ENCODE measurements around the gene GPRC5A. TPM values are rescaled to one million over a fixed set of nuclear protein-coding genes. Genes with fewer than 3 reads are reported as not detected.

The GPRC5A gene
- total and polyA plus RNA-seq, 2 of the 8 experiments (the other 6 are each of a cell fraction or from before 2014, with no cell fraction given), result 1.0 to 1.4 TPM

GRCh38 chr12:12872139-12872933 lies 19.0 kb upstream of the GPRC5A start:
- no peak overlapping the region for H4K8ac ChIP-seq (ENCODE audit: extremely low read depth, insufficient read depth, low read length)
- no peak overlapping the region for H2BK120ac ChIP-seq (replicated peaks; ENCODE audit: low read depth, low read length)
- no peak overlapping the region for H3K14ac ChIP-seq (ENCODE audit: insufficient read length)
- peak overlapping the region; percentile 48 for H2BK20ac ChIP-seq (ENCODE audit: low read length)
- peaks cover 0 to 2% (median 0%) of the 10 kb centered on the region in 4 experiments; a peak in 2 of 8 replicates for H3K36me3 ChIP-seq (ENCODE audit: control insufficient read depth in 2 of 4, insufficient read depth in 4 of 4, low read length in 3 of 4)
- H3K27ac ChIP-seq (ENCODE audit: low read depth, low read length), result no peak overlapping the region
- peak overlapping the region; percentile 6 to 19; a peak in 2 of 4 replicates for H3K4me2 ChIP-seq (ENCODE audit: insufficient read depth in 1 of 2, low read depth in 2 of 2, low read length in 2 of 2)
- no peak overlapping the region for H3K18ac ChIP-seq (ENCODE audit: extremely low read depth, low read length)
- FAIRE-seq (no peak), DNase-seq (ENCODE audit: low read depth in 1 of 2, low spot score in 2 of 2) (no peak)
- no peaks in the 10 kb centered on the region for H3K27me3 ChIP-seq (replicated peaks in 1 of 4; ENCODE audit: control insufficient read depth in 3 of 4, extremely low read depth in 1 of 4, insufficient read depth in 3 of 4, low read length in 3 of 4)
- H3K56ac ChIP-seq (replicated peaks; ENCODE audit: insufficient read length, low read depth, low read length), result no peak overlapping the region
- peak overlapping the region; percentile 53; the same call in 1 of the 2 replicates for H2BK5ac ChIP-seq (ENCODE audit: low read depth, low read length)
- H3K23ac ChIP-seq (ENCODE audit: insufficient read length), result no peak overlapping the region
- POLR2A ChIA-PET (ENCODE audit: partially characterized antibody), result interaction anchor here (0.6 kb wide), 1 partner anchor 136 kb away, joined by 3 read pairs; no protein-coding TSS in a partner anchor
- no peaks in the 10 kb centered on the region for H3K79me2 ChIP-seq (ENCODE audit: control insufficient read depth in 1 of 2, insufficient read depth in 2 of 2, low read length in 2 of 2)
- no peaks in the 10 kb centered on the region for H3K9me3 ChIP-seq (ENCODE audit: insufficient read depth in 2 of 2, low read depth in 1 of 2, low read length in 1 of 2)
- CTCF ChIA-PET (ENCODE audit: partially characterized antibody), result interaction anchor here (0.6 to 2.0 kb wide), 6 partner anchors 8 to 138 kb away, joined by 3 to 6 read pairs (median 3); no protein-coding TSS in a partner anchor
- no peak overlapping the region for H2BK15ac ChIP-seq (ENCODE audit: low read length)
- no peaks in the 10 kb centered on the region; the same call in 1 of the 2 replicates for H3K23me2 ChIP-seq (ENCODE audit: low read depth, low read length)
- H4K91ac ChIP-seq (replicated peaks; ENCODE audit: insufficient read length, low read length), result no peak overlapping the region
- H3K9ac ChIP-seq (replicated peaks in 1 of 4; ENCODE audit: extremely low read depth in 1 of 4, low read depth in 3 of 4, low read length in 3 of 4), result no peak overlapping the region
- H2AFZ ChIP-seq (ENCODE audit: low read length), result no peak overlapping the region
- no peak overlapping the region for H2BK12ac ChIP-seq (ENCODE audit: low read depth, low read length)
- 73% methylated on average over 10 of the region's 10 CpGs; no CpG with 5 or more reads in 1 of the 2 experiments for WGBS, 2 experiments (ENCODE audit: extremely low coverage in 1 of 2, insufficient coverage in 1 of 2, insufficient read length in 1 of 2, insufficient replicate concordance in 2 of 2, low coverage in 1 of 2, low lambda C conversion rate in 2 of 2, missing lambda C conversion rate in 1 of 2)
- H4K5ac ChIP-seq (ENCODE audit: insufficient read length, low read depth, low read length), result no peak overlapping the region
- H3K4me3 ChIP-seq (ENCODE audit: extremely low read depth in 1 of 4, insufficient read depth in 2 of 4, low read depth in 3 of 4, low read length in 4 of 4), result no peak overlapping the region
- no peak overlapping the region for H3K4ac ChIP-seq (replicated peaks; ENCODE audit: insufficient read length, low read depth, low read length)
- H3K4me1 ChIP-seq (replicated peaks in 1 of 4; ENCODE audit: control insufficient read depth in 3 of 4, insufficient read depth in 4 of 4, low read length in 3 of 4), result peaks cover 5 to 10% (median 10%) of the 10 kb centered on the region in 4 experiments; a peak in 6 of 7 replicates
- no peaks in the 10 kb centered on the region for H4K20me1 ChIP-seq (replicated peaks in 1 of 2; ENCODE audit: control insufficient read depth in 1 of 2, insufficient read depth in 2 of 2, low read length in 2 of 2)
- H2AK5ac ChIP-seq (ENCODE audit: low read depth, low read length), result 0 out of 2 replicates have a peak overlapping the region, but pooled peaks have one; percentile 54
- H3K79me1 ChIP-seq (ENCODE audit: low read depth, low read length), result no peaks in the 10 kb centered on the region
- no peak for TF ChIP-seq EZH2 (IDR thresholded peaks at IDR 0.05; ENCODE audit: low read depth, low read length, severe bottlenecking)
- TF ChIP-seq POLR2A (IDR thresholded peaks at IDR 0.05; ENCODE audit: control extremely low read depth in 1 of 2, low read depth in 2 of 2, low read length in 2 of 2), result no peak
- no peak for TF ChIP-seq CBX8 (IDR thresholded peaks at IDR 0.05; ENCODE audit: borderline replicate concordance, low read depth, low read length)
- no peak for TF ChIP-seq CHD1 (IDR thresholded peaks at IDR 0.05; ENCODE audit: low read depth, low read length)
- no peak for TF ChIP-seq JUND (IDR thresholded peaks at IDR 0.05; ENCODE audit: low read length)
- TF ChIP-seq MAFK (IDR thresholded peaks at IDR 0.05; ENCODE audit: low read depth, low read length), result no peak
- no peak for TF ChIP-seq RXRA (IDR thresholded peaks at IDR 0.05; ENCODE audit: insufficient read depth, low read depth, low read length)
- TF ChIP-seq TAF7 (optimal IDR thresholded peaks at IDR 0.05; ENCODE audit: borderline replicate concordance, low read depth, low read length), result no peak
- TF ChIP-seq KDM5A (IDR thresholded peaks at IDR 0.05; ENCODE audit: low read length), result no peak
- TF ChIP-seq SP2 (IDR thresholded peaks at IDR 0.05; ENCODE audit: low read length), result no peak
- TF ChIP-seq CREB1 (IDR thresholded peaks at IDR 0.05), result no peak
